GF-D8 (cell line): ENCODE data around the gene LHFPL4.
A peak's percentile ranks its signal among the peaks of the same experiment; 100 is the strongest.
"Not testable (repeated sequence)": the region's sequence is repeated elsewhere in the genome, so short reads cannot be mapped to it uniquely, and the experiment has no call there.

Source experiments
- DNase-seq: peaks from one replicate; lab custom pipeline; 2025; lab: John Stamatoyannopoulos, UW

The LHFPL4 gene

GRCh38 chr3:9536212-9536611 lies 17.4 kb downstream of the LHFPL4 start:
- no peak for DNase-seq

GRCh38 chr3:9534429-9534828 lies 19.2 kb downstream of the LHFPL4 start:
- DNase-seq, result no peak

- no peak for DNase-seq
Measured at GRCh38 chr3:9525078-9525477, 28.5 kb downstream of the LHFPL4 start.

- DNase-seq, result no peak
Measured at GRCh38 chr3:9514956-9515355, 38.7 kb downstream of the LHFPL4 start.

GRCh38 chr3:9514306-9514705 lies 39.3 kb downstream of the LHFPL4 start:
- no peak for DNase-seq

- DNase-seq, result no peak
Measured at GRCh38 chr3:9512456-9513045, 41.1 kb downstream of the LHFPL4 start.

GRCh38 chr3:9508781-9509180 lies 44.8 kb downstream of the LHFPL4 start:
- DNase-seq, result no peak

GRCh38 chr3:9507586-9508578 lies 45.7 kb downstream of the LHFPL4 start:
- DNase-seq, result no peak

GRCh38 chr3:9503283-9503682 lies 50.3 kb downstream of the LHFPL4 start:
- DNase-seq, result peak; percentile 6

- DNase-seq, result no peak
Measured at GRCh38 chr3:9501226-9501625, 52.4 kb downstream of the LHFPL4 start.

- DNase-seq, result no peak
Measured at GRCh38 chr3:9500108-9501050, 53.2 kb downstream of the LHFPL4 start.

- no peak for DNase-seq
Measured at GRCh38 chr3:9499455-9500107, 54.0 kb downstream of the LHFPL4 start.

GRCh38 chr3:9498781-9499180 lies 54.8 kb downstream of the LHFPL4 start:
- no peak for DNase-seq

- no peak for DNase-seq
Measured at GRCh38 chr3:9497821-9498565, 55.6 kb downstream of the LHFPL4 start.

GRCh38 chr3:9496893-9497292 lies 56.7 kb downstream of the LHFPL4 start:
- no peak for DNase-seq

GRCh38 chr3:9494036-9494435 lies 59.6 kb downstream of the LHFPL4 start:
- DNase-seq, result not testable (repeated sequence)

GRCh38 chr3:9491506-9491905 lies 62.1 kb downstream of the LHFPL4 start:
- DNase-seq, result no peak

GRCh38 chr3:9485248-9485647 lies 68.4 kb downstream of the LHFPL4 start:
- no peak for DNase-seq

- no peak for DNase-seq
Measured at GRCh38 chr3:9480265-9480664, 73.4 kb downstream of the LHFPL4 start.

GRCh38 chr3:9476935-9477334 lies 76.7 kb downstream of the LHFPL4 start:
- no peak for DNase-seq

- no peak for DNase-seq
Measured at GRCh38 chr3:9474482-9474881, 79.1 kb downstream of the LHFPL4 start.
